Breast epithelium (tissue), 3 donors: Measurements from ENCODE around the gene ZNF487.

Source experiments
- POLR2A ChIP-seq: fragments of 450-650 bp; IDR thresholded peaks from one replicate; pipeline ENCODE4 v1.6.1; 2016; ENCODE audit warnings: antibody characterized with exemption, mild to moderate bottlenecking, moderate library complexity
- POLR2AphosphoS5 ChIP-seq, 3 donors: sonication (generic); formaldehyde crosslinking; IDR thresholded peaks; one replicate each; pipeline ENCODE4 v1.6.1; 2017; ENCODE audit warnings: antibody characterized with exemption in 3 of 3
- TF ChIP-seq, protein P1 (sequence below), 3 donors: fragments of 450-650 bp; IDR thresholded peaks; one replicate each; pipeline ENCODE4 v1.5.1; 2016 to 2017; ENCODE audit warnings: antibody characterized with exemption in 3 of 3, mild to moderate bottlenecking in 3 of 3, moderate library complexity in 3 of 3

- TF ChIP-seq, protein P1, sequence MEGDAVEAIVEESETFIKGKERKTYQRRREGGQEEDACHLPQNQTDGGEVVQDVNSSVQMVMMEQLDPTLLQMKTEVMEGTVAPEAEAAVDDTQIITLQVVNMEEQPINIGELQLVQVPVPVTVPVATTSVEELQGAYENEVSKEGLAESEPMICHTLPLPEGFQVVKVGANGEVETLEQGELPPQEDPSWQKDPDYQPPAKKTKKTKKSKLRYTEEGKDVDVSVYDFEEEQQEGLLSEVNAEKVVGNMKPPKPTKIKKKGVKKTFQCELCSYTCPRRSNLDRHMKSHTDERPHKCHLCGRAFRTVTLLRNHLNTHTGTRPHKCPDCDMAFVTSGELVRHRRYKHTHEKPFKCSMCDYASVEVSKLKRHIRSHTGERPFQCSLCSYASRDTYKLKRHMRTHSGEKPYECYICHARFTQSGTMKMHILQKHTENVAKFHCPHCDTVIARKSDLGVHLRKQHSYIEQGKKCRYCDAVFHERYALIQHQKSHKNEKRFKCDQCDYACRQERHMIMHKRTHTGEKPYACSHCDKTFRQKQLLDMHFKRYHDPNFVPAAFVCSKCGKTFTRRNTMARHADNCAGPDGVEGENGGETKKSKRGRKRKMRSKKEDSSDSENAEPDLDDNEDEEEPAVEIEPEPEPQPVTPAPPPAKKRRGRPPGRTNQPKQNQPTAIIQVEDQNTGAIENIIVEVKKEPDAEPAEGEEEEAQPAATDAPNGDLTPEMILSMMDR (IDR thresholded peaks at IDR 0.05) = no peak
- TF ChIP-seq POLR2A (no peak), POLR2AphosphoS5 (IDR thresholded peaks at IDR 0.05) (no peak)
Measured at GRCh38 chr10:43482319-43483078, 45.6 kb downstream of the ZNF487 start.
